ENCODE results near the gene EML6. TPM values are rescaled to one million over a fixed set of nuclear protein-coding genes. Genes with fewer than 3 reads are reported as not detected.

The EML6 gene
- total and polyA plus RNA-seq, 7 donors, result 0.38 to 9.3 (median 2.5) TPM

GRCh38 chr2:55019526-55020258 lies 296.2 kb downstream of the EML6 start:
- Histone ChIP-seq H3K4me3 (no peak overlapping the region), H3K27ac (no peak overlapping the region), H3K9me3 (no peaks in the 10 kb centered on the region), H3K27me3 (ENCODE audit: insufficient read depth in 3 of 3, low read length in 2 of 3) (no peaks in the 10 kb centered on the region), H3K4me1 (peaks cover 2% of the 10 kb centered on the region), H3K36me3 (ENCODE audit: insufficient read depth in 1 of 2, low read depth in 1 of 2) (peaks cover 0 to 2% of the 10 kb centered on the region in 2 donors)
- TF ChIP-seq CTCF (IDR thresholded peaks at IDR 0.05), result no peak
- no peak for ATAC-seq
- no peak for DNase-seq
- intact Hi-C loops (cut with DNase I), result loop anchor here in 1 of 2 donors (5.0 kb wide), 2 partner anchors 33 to 143 kb away; partner anchors contain the start of gene RTN4
- 79 to 92% (median 89%) methylated on average over 5 of the region's 5 CpGs for WGBS, 3 donors

Measured in psoas muscle (tissue), 8 donors.